ENCODE measurements around the gene BNC2.

GRCh38 chr9:16369427-16369826, 501.0 kb downstream of the BNC2 start:
- TF ChIP-seq CTCF (IDR thresholded peaks at IDR 0.05): no peak
- no peak for TF ChIP-seq POLR2A (IDR thresholded peaks at IDR 0.05)
- TF ChIP-seq EP300 (IDR thresholded peaks at IDR 0.05): no peak
- TF ChIP-seq POLR2AphosphoS5 (IDR thresholded peaks at IDR 0.05): no peak
